ENCODE measurements around the gene DAG1. TPM values are rescaled to one million over a fixed set of nuclear protein-coding genes. Genes with fewer than 3 reads are reported as not detected.

The DAG1 gene
- total RNA-seq, 1 experiment from 2014 or later: 93.0 TPM

DNA sequence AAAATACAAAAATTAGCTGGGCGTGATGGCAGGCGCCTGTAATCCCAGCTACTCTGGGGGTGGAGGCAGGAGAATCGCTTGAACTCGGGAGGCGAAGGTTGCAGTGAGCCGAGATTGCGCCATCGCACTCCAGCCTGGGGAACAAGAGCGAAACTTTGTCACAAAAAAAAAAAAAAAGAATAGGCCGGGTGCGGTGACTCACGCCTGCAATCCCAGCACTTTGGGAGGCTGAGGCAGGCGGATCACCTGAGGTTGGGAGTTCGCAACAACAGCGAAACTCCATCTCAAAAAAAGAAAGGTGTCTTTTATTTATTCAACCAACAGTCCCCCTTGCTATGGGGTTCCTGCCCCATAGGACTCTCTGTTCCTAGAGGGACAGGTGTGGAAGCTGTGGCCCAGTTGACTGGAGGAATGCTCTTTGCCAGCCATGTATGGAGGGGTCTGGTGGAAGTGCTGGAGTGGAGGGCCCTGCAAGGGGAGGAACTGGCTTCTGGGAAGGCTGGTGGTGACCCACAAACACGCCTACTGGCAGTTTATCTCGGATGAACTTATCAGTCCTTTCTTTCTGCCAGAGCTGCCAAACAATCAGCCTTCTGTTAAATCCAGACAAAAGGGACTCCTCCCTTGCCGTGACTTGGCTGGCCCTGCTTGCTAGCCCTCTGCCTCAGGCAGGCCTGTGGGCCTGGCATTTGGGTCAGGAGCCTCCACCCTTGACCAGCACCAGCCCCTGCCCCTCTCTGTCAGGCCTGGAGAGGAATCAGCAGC lies 4.6 kb upstream of the DAG1 start:
- Histone ChIP-seq H2BK5ac (ENCODE audit: insufficient read length, low read length) (no peak overlapping the region), H2BK20ac (ENCODE audit: low read depth, low read length, poor library complexity, severe bottlenecking) (no peak overlapping the region), H3K4me2 (ENCODE audit: insufficient read depth, insufficient read length, low read length) (no peak overlapping the region), H4K91ac (ENCODE audit: insufficient read length, low read depth, low read length) (no peak overlapping the region), H3K56ac (ENCODE audit: insufficient read length, low read depth, low read length) (no peak overlapping the region), H4K5ac (ENCODE audit: insufficient read length, low read depth, low read length) (no peak overlapping the region), H2BK12ac (ENCODE audit: insufficient read length, low read depth, low read length) (no peak overlapping the region), H3K23ac (ENCODE audit: insufficient read length, low read depth, low read length) (no peak overlapping the region), H3K4ac (ENCODE audit: low read depth, low read length) (no peak overlapping the region), H2BK120ac (ENCODE audit: low read depth, low read length, poor library complexity, severe bottlenecking) (no peak overlapping the region), H3K27ac (ENCODE audit: insufficient read length, low read depth, low read length) (no peak overlapping the region), H4K20me1 (ENCODE audit: control insufficient read depth, insufficient read depth, insufficient read length) (no peaks in the 10 kb centered on the region), H3K9ac (ENCODE audit: extremely low read depth, insufficient read length, low read length) (no peak overlapping the region), H2BK15ac (ENCODE audit: low read depth, low read length) (no peak overlapping the region), H3K18ac (ENCODE audit: insufficient read length, low read depth, low read length) (no peak overlapping the region), H3K79me2 (ENCODE audit: insufficient read depth, low read length) (no peaks in the 10 kb centered on the region), H3T11ph (ENCODE audit: low read length) (no peak overlapping the region), H3K79me1 (ENCODE audit: insufficient read depth, low read depth, low read length, poor library complexity, severe bottlenecking) (no peaks in the 10 kb centered on the region), H4K8ac (replicated peaks; ENCODE audit: insufficient read length, low read depth, low read length) (no peak overlapping the region), H2AK5ac (ENCODE audit: insufficient read length, low read length) (no peak overlapping the region), H3K23me2 (ENCODE audit: insufficient read length, low read depth, low read length, poor library complexity, severe bottlenecking) (peaks cover 3% of the 10 kb centered on the region), H3K4me1 (ENCODE audit: insufficient read depth, low read length) (peaks cover 7% of the 10 kb centered on the region), H2AFZ (ENCODE audit: low read length) (no peak overlapping the region), H3K14ac (ENCODE audit: insufficient read depth, low read length) (no peak overlapping the region), H3K27me3 (ENCODE audit: insufficient read depth, low read length) (no peaks in the 10 kb centered on the region), H3K9me3 (ENCODE audit: control insufficient read depth, low read depth, low read length) (no peaks in the 10 kb centered on the region)
- Mint-ChIP-seq H3K4me1 (peaks cover 39 to 43% of the 10 kb centered on the region in 2 experiments), H3K27me3 (ENCODE audit: low read depth) (no peaks in the 10 kb centered on the region), H3K27ac (peak overlapping the region in 1 of 3 experiments; percentile 70; a peak in 2 of 7 replicates), H3K4me3 (no peak overlapping the region), H3K36me3 (ENCODE audit: insufficient read depth in 1 of 3, low read depth in 3 of 3) (no peaks in the 10 kb centered on the region), H3K9me3 (no peaks in the 10 kb centered on the region)
- no peak for DNase-seq
- WGBS (ENCODE audit: extremely low coverage, insufficient read length, low lambda C conversion rate): no CpG with 5 or more reads among the region's 18 CpGs
- TF ChIP-seq, protein P1, sequence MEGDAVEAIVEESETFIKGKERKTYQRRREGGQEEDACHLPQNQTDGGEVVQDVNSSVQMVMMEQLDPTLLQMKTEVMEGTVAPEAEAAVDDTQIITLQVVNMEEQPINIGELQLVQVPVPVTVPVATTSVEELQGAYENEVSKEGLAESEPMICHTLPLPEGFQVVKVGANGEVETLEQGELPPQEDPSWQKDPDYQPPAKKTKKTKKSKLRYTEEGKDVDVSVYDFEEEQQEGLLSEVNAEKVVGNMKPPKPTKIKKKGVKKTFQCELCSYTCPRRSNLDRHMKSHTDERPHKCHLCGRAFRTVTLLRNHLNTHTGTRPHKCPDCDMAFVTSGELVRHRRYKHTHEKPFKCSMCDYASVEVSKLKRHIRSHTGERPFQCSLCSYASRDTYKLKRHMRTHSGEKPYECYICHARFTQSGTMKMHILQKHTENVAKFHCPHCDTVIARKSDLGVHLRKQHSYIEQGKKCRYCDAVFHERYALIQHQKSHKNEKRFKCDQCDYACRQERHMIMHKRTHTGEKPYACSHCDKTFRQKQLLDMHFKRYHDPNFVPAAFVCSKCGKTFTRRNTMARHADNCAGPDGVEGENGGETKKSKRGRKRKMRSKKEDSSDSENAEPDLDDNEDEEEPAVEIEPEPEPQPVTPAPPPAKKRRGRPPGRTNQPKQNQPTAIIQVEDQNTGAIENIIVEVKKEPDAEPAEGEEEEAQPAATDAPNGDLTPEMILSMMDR (conservative IDR thresholded peaks at IDR 0.05): no peak

Data from H9 (cell line).